Activated CD8-positive, alpha-beta memory T cell treated with anti-CD3 and anti-CD28 coated beads, Interleukin-2, amount 50 U/mL, for 24 hours (primary cell): ENCODE results near the gene ACTR2.

Source experiments
- DNase-seq: peaks from one replicate; pipeline ENCODE4 v3.0.0-alpha.2; 2020; ENCODE audit errors: extremely low read depth

The ACTR2 gene

GRCh38 chr2:65278531-65278981 lies 50.9 kb downstream of the ACTR2 start:
- no peak for DNase-seq

GRCh38 chr2:65279756-65280155 lies 52.1 kb downstream of the ACTR2 start:
- DNase-seq, result no peak

GRCh38 chr2:65281627-65282351 lies 54.2 kb downstream of the ACTR2 start:
- no peak for DNase-seq

GRCh38 chr2:65282477-65283053 lies 54.9 kb downstream of the ACTR2 start:
- DNase-seq, result no peak

GRCh38 chr2:65287364-65287763 lies 59.7 kb downstream of the ACTR2 start:
- no peak for DNase-seq

GRCh38 chr2:65291216-65292105 lies 63.8 kb downstream of the ACTR2 start:
- no peak for DNase-seq

GRCh38 chr2:65292106-65292400 lies 64.4 kb downstream of the ACTR2 start:
- DNase-seq, result no peak

- no peak for DNase-seq
Observed at GRCh38 chr2:65292461-65293011, 64.9 kb downstream of the ACTR2 start.

GRCh38 chr2:65293376-65293775 lies 65.7 kb downstream of the ACTR2 start:
- DNase-seq, result no peak

- DNase-seq, result no peak
Observed at GRCh38 chr2:65294136-65294535, 66.5 kb downstream of the ACTR2 start.

- DNase-seq, result no peak
Observed at GRCh38 chr2:65294701-65295100, 67.1 kb downstream of the ACTR2 start.

GRCh38 chr2:65296971-65297370 lies 69.3 kb downstream of the ACTR2 start:
- DNase-seq, result no peak

- no peak for DNase-seq
Observed at GRCh38 chr2:65297544-65297943, 69.9 kb downstream of the ACTR2 start.

- no peak for DNase-seq
Observed at GRCh38 chr2:65298089-65298488, 70.5 kb downstream of the ACTR2 start.

GRCh38 chr2:65299246-65299645 lies 71.6 kb downstream of the ACTR2 start:
- DNase-seq, result peak; percentile 31

GRCh38 chr2:65300134-65300760 lies 72.6 kb downstream of the ACTR2 start:
- DNase-seq, result no peak

- peak; percentile 47 for DNase-seq
Observed at GRCh38 chr2:65300761-65301711, 73.4 kb downstream of the ACTR2 start.

GRCh38 chr2:65305934-65306333 lies 78.3 kb downstream of the ACTR2 start:
- DNase-seq, result no peak

GRCh38 chr2:65309699-65310098 lies 82.1 kb downstream of the ACTR2 start:
- no peak for DNase-seq

- no peak for DNase-seq
Observed at GRCh38 chr2:65311049-65311448, 83.4 kb downstream of the ACTR2 start.

- no peak for DNase-seq
Observed at GRCh38 chr2:65311596-65311995, 84.0 kb downstream of the ACTR2 start.
